ENCODE data around the gene TRMT1.

DNA sequence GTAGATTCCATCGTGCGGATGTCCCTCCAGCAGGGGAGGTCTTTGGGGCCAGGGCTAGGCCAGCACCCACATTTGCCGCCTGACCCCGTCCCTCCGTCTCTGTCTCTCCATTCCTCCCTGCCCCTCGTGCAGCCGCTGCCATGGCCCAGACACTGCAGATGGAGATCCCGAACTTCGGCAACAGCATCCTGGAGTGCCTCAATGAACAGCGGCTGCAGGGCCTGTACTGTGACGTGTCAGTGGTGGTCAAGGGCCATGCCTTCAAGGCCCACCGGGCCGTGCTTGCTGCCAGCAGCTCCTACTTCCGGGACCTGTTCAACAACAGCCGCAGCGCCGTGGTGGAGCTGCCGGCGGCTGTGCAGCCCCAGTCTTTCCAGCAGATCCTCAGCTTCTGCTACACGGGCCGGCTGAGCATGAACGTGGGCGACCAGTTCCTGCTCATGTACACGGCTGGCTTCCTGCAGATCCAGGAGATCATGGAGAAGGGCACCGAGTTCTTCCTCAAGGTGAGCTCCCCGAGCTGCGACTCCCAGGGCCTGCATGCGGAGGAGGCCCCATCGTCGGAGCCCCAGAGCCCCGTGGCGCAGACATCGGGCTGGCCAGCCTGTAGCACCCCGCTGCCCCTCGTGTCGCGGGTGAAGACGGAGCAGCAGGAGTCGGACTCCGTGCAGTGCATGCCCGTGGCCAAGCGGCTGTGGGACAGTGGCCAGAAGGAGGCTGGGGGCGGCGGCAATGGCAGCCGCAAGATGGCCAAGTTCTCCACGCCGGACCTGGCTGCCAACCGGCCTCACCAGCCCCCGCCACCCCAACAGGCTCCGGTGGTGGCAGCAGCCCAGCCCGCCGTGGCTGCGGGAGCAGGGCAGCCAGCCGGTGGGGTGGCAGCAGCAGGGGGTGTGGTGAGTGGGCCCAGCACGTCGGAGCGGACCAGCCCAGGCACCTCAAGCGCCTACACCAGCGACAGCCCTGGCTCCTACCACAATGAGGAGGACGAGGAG, 18.8 kb upstream of the TRMT1 start:
- TF ChIP-seq, protein P1, sequence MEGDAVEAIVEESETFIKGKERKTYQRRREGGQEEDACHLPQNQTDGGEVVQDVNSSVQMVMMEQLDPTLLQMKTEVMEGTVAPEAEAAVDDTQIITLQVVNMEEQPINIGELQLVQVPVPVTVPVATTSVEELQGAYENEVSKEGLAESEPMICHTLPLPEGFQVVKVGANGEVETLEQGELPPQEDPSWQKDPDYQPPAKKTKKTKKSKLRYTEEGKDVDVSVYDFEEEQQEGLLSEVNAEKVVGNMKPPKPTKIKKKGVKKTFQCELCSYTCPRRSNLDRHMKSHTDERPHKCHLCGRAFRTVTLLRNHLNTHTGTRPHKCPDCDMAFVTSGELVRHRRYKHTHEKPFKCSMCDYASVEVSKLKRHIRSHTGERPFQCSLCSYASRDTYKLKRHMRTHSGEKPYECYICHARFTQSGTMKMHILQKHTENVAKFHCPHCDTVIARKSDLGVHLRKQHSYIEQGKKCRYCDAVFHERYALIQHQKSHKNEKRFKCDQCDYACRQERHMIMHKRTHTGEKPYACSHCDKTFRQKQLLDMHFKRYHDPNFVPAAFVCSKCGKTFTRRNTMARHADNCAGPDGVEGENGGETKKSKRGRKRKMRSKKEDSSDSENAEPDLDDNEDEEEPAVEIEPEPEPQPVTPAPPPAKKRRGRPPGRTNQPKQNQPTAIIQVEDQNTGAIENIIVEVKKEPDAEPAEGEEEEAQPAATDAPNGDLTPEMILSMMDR (IDR thresholded peaks at IDR 0.05), result no peak
- TF ChIP-seq POLR2A (IDR thresholded peaks at IDR 0.05), result no peak

Measured in Peyer's patch (tissue), 4 donors.